HepG2 (cell line): Measurements from ENCODE around the gene LAMTOR1. TPM values are rescaled to one million over a fixed set of nuclear protein-coding genes. Genes with fewer than 3 reads are reported as not detected.

Source experiments
- ATAC-seq: fragments of 200-7000 bp; cut with Tn5 transposase; 3 replicates; pipeline ENCODE4 v1.9.1; 2020; ENCODE audit warnings: mild to moderate bottlenecking, moderate library complexity
- BruUV-seq: library from RNA; stranded (reverse); fragments of 400-500 nt; replicated peaks from 2 replicates; lab custom pipeline; 2021; lab: Mats Ljungman, UMichigan
- CTCF ChIA-PET: fragments of 300-600 bp; formaldehyde crosslinking; extraction: SDS; loops from one replicate; lab custom pipeline; 2021; ENCODE audit warnings: low total read pairs, inconsistent platforms, low intra/inter-chr PET ratio; lab: Yijun Ruan, JAX
- POLR2A ChIA-PET: fragments of 350-600 bp; sonication (Branson Sonifier 250); formaldehyde crosslinking; loops from one replicate; lab custom pipeline; 2020; ENCODE audit warnings: antibody characterized with exemption, inconsistent platforms; lab: Yijun Ruan, JAX
- DNase-seq: peaks from one replicate; pipeline ENCODE4 v3.0.0-alpha.2; 2015; ENCODE audit warnings: low spot score
- FAIRE-seq: peaks from 3 replicates; lab custom pipeline; 2011; peaks lifted over from hg19 to GRCh38; lab: Jason Lieb, UNC
- H2AFZ ChIP-seq: one replicate; pipeline ENCODE4 v1.6.1; 2011; ENCODE audit warnings: low read length, inconsistent platforms
- H3K27ac ChIP-seq: fragments of 300-600 bp; 3 replicates; pipeline ENCODE4 v1.8.0; 2011; ENCODE audit warnings: mixed run types, mild to moderate bottlenecking, mixed read lengths, low read length, inconsistent platforms; ENCODE audit not compliant: insufficient read depth; ENCODE audit errors: extremely low read length
- H3K27me3 ChIP-seq, 2 experiments: fragments of 200-600 bp in 1 of 2; 2 replicates in 1 of 2; 3 replicates in 1 of 2; pipeline versions ENCODE4 v1.6.0 to v1.8.0; 2011; ENCODE audit warnings: low read length in 2 of 2, mild to moderate bottlenecking in 2 of 2, moderate library complexity in 2 of 2, inconsistent platforms in 1 of 2; ENCODE audit not compliant: insufficient read depth in 2 of 2, control insufficient read depth in 1 of 2
- H3K36me3 ChIP-seq, 2 experiments: fragments of 200-600 bp in 1 of 2; replicated peaks in 1 of 2; 2 replicates in 1 of 2; 3 replicates in 1 of 2; pipeline versions ENCODE4 v1.5.1 to v1.8.0; 2011; ENCODE audit warnings: low read length in 2 of 2, inconsistent platforms in 1 of 2; ENCODE audit not compliant: insufficient read depth in 2 of 2, control insufficient read depth in 1 of 2
- H3K4me1 ChIP-seq: 2 replicates; pipeline ENCODE4 v1.5.1; 2012; ENCODE audit warnings: low read length, inconsistent platforms; ENCODE audit not compliant: insufficient read depth
- H3K4me2 ChIP-seq: 2 replicates; pipeline ENCODE4 v1.6.0; 2011; ENCODE audit warnings: low read depth, low read length, inconsistent platforms
- H3K4me3 ChIP-seq, 3 experiments: fragments of 200-600 bp in 1 of 3; sonication (generic), shearing (Covaris generic) in 1 of 3; replicated peaks in 1 of 3; 2 replicates each; pipeline ENCODE4 v1.5.1; 2011 to 2016; ENCODE audit warnings: low read length in 3 of 3, inconsistent platforms in 2 of 3, low read depth in 2 of 3, mild to moderate bottlenecking in 2 of 3, control low read depth in 1 of 3, mixed read lengths in 1 of 3; ENCODE audit not compliant: insufficient read depth in 1 of 3
- H3K79me2 ChIP-seq: one replicate; pipeline ENCODE4 v1.6.1; 2011; ENCODE audit warnings: low read length, inconsistent platforms; ENCODE audit not compliant: insufficient read depth
- H3K9ac ChIP-seq: 2 replicates; pipeline ENCODE4 v1.6.0; 2011; ENCODE audit warnings: mild to moderate bottlenecking, low read depth, low read length, inconsistent platforms; ENCODE audit not compliant: insufficient read depth
- H3K9me3 ChIP-seq: 2 replicates; pipeline ENCODE4 v1.5.1; 2012; ENCODE audit warnings: mild to moderate bottlenecking, low read length
- H4K20me1 ChIP-seq: 2 replicates; pipeline ENCODE4 v1.6.0; 2011; ENCODE audit warnings: inconsistent platforms, mild to moderate bottlenecking, low read length, moderate library complexity; ENCODE audit not compliant: insufficient read depth
- CBFB ChIP-seq: sonication (generic); formaldehyde crosslinking; IDR thresholded peaks from 2 replicates; pipeline ENCODE4 v1.4.0; 2020; ENCODE audit warnings: missing genetic modification reagents
- E2F1 ChIP-seq: sonication (generic); formaldehyde crosslinking; IDR thresholded peaks from 2 replicates; pipeline ENCODE4 v1.5.0; 2020; ENCODE audit warnings: missing genetic modification reagents
- KLF13 ChIP-seq: sonication (generic); formaldehyde crosslinking; IDR thresholded peaks from 2 replicates; pipeline ENCODE4 v1.4.0; 2020; ENCODE audit warnings: mild to moderate bottlenecking, missing genetic modification reagents
- MYPOP ChIP-seq: sonication (generic); formaldehyde crosslinking; IDR thresholded peaks from 2 replicates; pipeline ENCODE4 v1.8.1; 2023; ENCODE audit warnings: mild to moderate bottlenecking, moderate library complexity, missing genetic modification reagents
- NR3C1 ChIP-seq: sonication (generic); formaldehyde crosslinking; IDR thresholded peaks from 2 replicates; pipeline ENCODE4 v1.4.0; 2020; ENCODE audit warnings: missing genetic modification reagents
- POLR2AphosphoS5 ChIP-seq: IDR thresholded peaks from 2 replicates; pipeline ENCODE4 v1.6.1; 2012; ENCODE audit warnings: low read depth, low read length
- TSC22D2 ChIP-seq: sonication (generic); formaldehyde crosslinking; IDR thresholded peaks from 2 replicates; pipeline ENCODE4 v1.5.1; 2020; ENCODE audit warnings: missing genetic modification reagents, mild to moderate bottlenecking, borderline replicate concordance
- ZBED4 ChIP-seq: sonication (generic); formaldehyde crosslinking; IDR thresholded peaks from 2 replicates; pipeline ENCODE4 v1.4.0; 2020; ENCODE audit warnings: missing genetic modification reagents, borderline replicate concordance
- ZNF18 ChIP-seq: sonication (generic); formaldehyde crosslinking; IDR thresholded peaks from 2 replicates; pipeline ENCODE4 v1.8.0; 2022; ENCODE audit warnings: mild to moderate bottlenecking, missing genetic modification reagents; ENCODE audit not compliant: insufficient replicate concordance
- ZNF275 ChIP-seq: sonication (generic); formaldehyde crosslinking; IDR thresholded peaks from 2 replicates; pipeline ENCODE4 v1.8.0; 2022; ENCODE audit warnings: missing genetic modification reagents, mild to moderate bottlenecking, inconsistent platforms, borderline replicate concordance
- ZNF576 ChIP-seq: sonication (generic); formaldehyde crosslinking; IDR thresholded peaks from 2 replicates; pipeline ENCODE4 v1.4.0; 2020; ENCODE audit warnings: mild to moderate bottlenecking, missing genetic modification reagents
- WGBS: methylation state at CpG from one replicate; pipeline ENCODE4 v1.1.6; 2017; ENCODE audit warnings: low lambda C conversion rate; 5-methylcytosine and 5-hydroxymethylcytosine counted together
- in situ Hi-C: cut with HindIII; loops from 2 replicates; pipeline ENCODE4 v1.10.0; 2017; ENCODE audit warnings: low pct_unique_long_range_greater_than_20kb; ENCODE audit not compliant: extremely low pct_ligation_motif_present
- intact Hi-C: fragments of 100-400 bp; cut with micrococcal nuclease; formaldehyde crosslinking; loops from one replicate; pipeline ENCODE4 v1.10.0; 2022; ENCODE audit not compliant: unreplicated experiment
- polyA plus RNA-seq, 8 experiments: library from polyadenylated mRNA; depleted of rRNA in 3 of 8; stranded (reverse) in 7 of 8; unstranded in 1 of 8; fragments of >200 nt; fragmentation: Illumina TruSeq in 4 of 8; extraction: Trizol in 4 of 8; gene quantifications; 2 replicates each; pipeline versions ENCODE4 v1.2.1 to v1.2.3, GENCODE V29; 2011 to 2016; ENCODE audit warnings: low read depth in 4 of 8, missing spikeins in 1 of 8, mixed read lengths in 1 of 8; ENCODE audit not compliant: insufficient read depth in 1 of 8
- total RNA-seq, 5 experiments: library from RNA; depleted of rRNA; stranded (reverse); fragments of >200 nt; fragmentation: Illumina TruSeq; extraction: Trizol; gene quantifications; 2 replicates each; pipeline ENCODE4 v1.2.3, GENCODE V29; 2016; ENCODE audit warnings: low read depth in 1 of 5

Gene LAMTOR1
- total and polyA plus RNA-seq, 2 of the 13 experiments (the other 11 are each of a cell fraction or from before 2014, with no cell fraction given) = 60.4 to 66.0 TPM

- intact Hi-C loops (no loop called here), in situ Hi-C loops (no loop called here)
- CTCF ChIA-PET = no interaction called here
- TSS peak; percentile 53 for BruUV-seq
- FAIRE-seq (no peak), ATAC-seq (no peak), DNase-seq (no peak)
- Histone ChIP-seq H3K9me3 (no peaks in the 10 kb centered on the region), H3K4me3 (peak overlapping the region; percentile 71 to 92 (median 83); a peak in 4 of 6 replicates), H3K4me2 (peak overlapping the region; percentile 82), H2AFZ (no peak overlapping the region), H3K27ac (peak overlapping the region; percentile 86), H3K79me2 (peaks cover 57% of the 10 kb centered on the region), H3K36me3 (peaks cover 0 to 10% of the 10 kb centered on the region in 2 experiments; a peak in 3 of 5 replicates), H4K20me1 (no peaks in the 10 kb centered on the region), H3K4me1 (peaks cover 24% of the 10 kb centered on the region), H3K27me3 (no peaks in the 10 kb centered on the region; a peak in 1 of 5 replicates), H3K9ac (peak overlapping the region; percentile 77)
- POLR2A ChIA-PET = interaction anchor here (1.2 to 2.5 kb wide), 2 partner anchors 22 to 37 kb away, joined by 3 to 18 read pairs; no protein-coding TSS in a partner anchor
- 81% methylated on average over 6 of the region's 6 CpGs for WGBS
- TF ChIP-seq CBFB (CRISPR knock-in tag) = no peak
- TF ChIP-seq ZNF18 (CRISPR knock-in tag) = no peak
- no peak for TF ChIP-seq POLR2AphosphoS5
- no peak for TF ChIP-seq ZNF275
- no peak for TF ChIP-seq NR3C1
- no peak for TF ChIP-seq ZNF576 (CRISPR knock-in tag)
- TF ChIP-seq KLF13 (CRISPR knock-in tag) = no peak
- no peak for TF ChIP-seq E2F1 (CRISPR knock-in tag)
- no peak for TF ChIP-seq ZBED4
- TF ChIP-seq TSC22D2 = no peak
- TF ChIP-seq MYPOP (CRISPR knock-in tag) = no peak
Observed at GRCh38 chr11:72078477-72078876, 24.6 kb downstream of the LAMTOR1 start.
